HepG2 (cell line): ENCODE data around the gene RPS6KB2. TPM values are rescaled to one million over a fixed set of nuclear protein-coding genes. Genes with fewer than 3 reads are reported as not detected.
A peak's percentile ranks its signal among the peaks of the same experiment; 100 is the strongest.

Experiments
- AGO2 ChIP-seq: fragments of 200-400 bp; formaldehyde crosslinking; optimal IDR thresholded peaks from 2 replicates; pipeline ENCODE3; 2017; ENCODE audit warnings: mild to moderate bottlenecking, low read depth, low read length, moderate library complexity
- CREBL2 ChIP-seq: sonication (generic); formaldehyde crosslinking; IDR thresholded peaks from 2 replicates; pipeline ENCODE4 v1.8.1; 2023; ENCODE audit warnings: missing genetic modification reagents, mild to moderate bottlenecking, borderline replicate concordance
- E2F2 ChIP-seq: sonication (generic); formaldehyde crosslinking; IDR thresholded peaks from 2 replicates; pipeline ENCODE4 v1.4.0; 2020; ENCODE audit warnings: missing genetic modification reagents, borderline replicate concordance
- HMGA1 ChIP-seq: sonication (generic); formaldehyde crosslinking; conservative IDR thresholded peaks from 2 replicates; pipeline ENCODE4 v1.4.0; 2020; ENCODE audit warnings: missing genetic modification reagents
- SMARCE1 ChIP-seq: fragments of 450-650 bp; IDR thresholded peaks from 2 replicates; pipeline ENCODE4 v1.6.1; 2017; ENCODE audit warnings: borderline replicate concordance
- SOX13 ChIP-seq, 3 experiments: fragments of 450-650 bp in 1 of 3; sonication (generic) in 1 of 3; formaldehyde crosslinking in 1 of 3; IDR thresholded peaks in 2 of 3; conservative IDR thresholded peaks in 1 of 3; 2 replicates each; pipeline versions ENCODE4 v1.5.0 to v1.6.1; 2016 to 2020; ENCODE audit warnings: antibody characterized with exemption in 1 of 3, mild to moderate bottlenecking in 1 of 3, missing compliant biosample characterization in 1 of 3, missing genetic modification reagents in 1 of 3, moderate library complexity in 1 of 3
- SRSF1 ChIP-seq: fragments of 200-400 bp; formaldehyde crosslinking; optimal IDR thresholded peaks from 2 replicates; pipeline ENCODE3; 2017; ENCODE audit warnings: mild to moderate bottlenecking, low read depth, low read length, moderate library complexity
- STAT6 ChIP-seq: sonication (generic); formaldehyde crosslinking; IDR thresholded peaks from 2 replicates; pipeline ENCODE4 v1.4.0; 2020; ENCODE audit warnings: missing genetic modification reagents, mild to moderate bottlenecking, borderline replicate concordance
- YEATS4 ChIP-seq: sonication (generic); formaldehyde crosslinking; IDR thresholded peaks from 2 replicates; pipeline ENCODE4 v1.4.0; 2020; ENCODE audit warnings: missing genetic modification reagents, borderline replicate concordance
- ZBTB25 ChIP-seq: IDR thresholded peaks from 2 replicates; pipeline ENCODE4 v1.6.1; 2018; ENCODE audit warnings: missing genetic modification reagents
- ZNF326 ChIP-seq: sonication (generic); formaldehyde crosslinking; IDR thresholded peaks from 2 replicates; pipeline ENCODE4 v1.4.0; 2020; ENCODE audit warnings: missing genetic modification reagents, borderline replicate concordance
- polyA plus RNA-seq, 8 experiments: library from polyadenylated mRNA; depleted of rRNA in 3 of 8; stranded (reverse) in 7 of 8; unstranded in 1 of 8; fragments of >200 nt; fragmentation: Illumina TruSeq in 4 of 8; extraction: Trizol in 4 of 8; gene quantifications; 2 replicates each; pipeline versions ENCODE4 v1.2.1 to v1.2.3, GENCODE V29; 2011 to 2016; ENCODE audit warnings: low read depth in 4 of 8, missing spikeins in 1 of 8, mixed read lengths in 1 of 8; ENCODE audit not compliant: insufficient read depth in 1 of 8
- total RNA-seq, 5 experiments: library from RNA; depleted of rRNA; stranded (reverse); fragments of >200 nt; fragmentation: Illumina TruSeq; extraction: Trizol; gene quantifications; 2 replicates each; pipeline ENCODE4 v1.2.3, GENCODE V29; 2016; ENCODE audit warnings: low read depth in 1 of 5
- TF ChIP-seq, protein P1 (sequence below): sonication (generic); formaldehyde crosslinking; IDR thresholded peaks from 2 replicates; pipeline ENCODE4 v1.4.0; 2020; ENCODE audit warnings: low read depth, mild to moderate bottlenecking, missing genetic modification reagents
- TF ChIP-seq, protein P2 (sequence below): sonication (generic); formaldehyde crosslinking; IDR thresholded peaks from 2 replicates; pipeline ENCODE4 v1.5.1; 2020; ENCODE audit warnings: missing genetic modification reagents, mild to moderate bottlenecking, borderline replicate concordance

Gene RPS6KB2
- total and polyA plus RNA-seq, 2 of the 13 experiments (the other 11 are each of a cell fraction or from before 2014, with no cell fraction given), result 52.9 to 54.8 TPM

GRCh38 chr11:67391304-67392182, 36.8 kb upstream of the RPS6KB2 start, which contains the start of gene RAD9A (continued):
- TF ChIP-seq SRSF1, result no peak
- no peak for TF ChIP-seq ZNF326 (CRISPR knock-in tag)
- TF ChIP-seq SOX13 (IDR thresholded peaks at IDR 0.05), result no peak
- peak in 1 of 2 experiments; percentile 63; a peak in 2 of 4 replicates for TF ChIP-seq SOX13 (CRISPR knock-in tag; conservative IDR thresholded peaks at IDR 0.05 in 1 of 2, IDR thresholded peaks at IDR 0.05 in 1 of 2)
- TF ChIP-seq CREBL2 (CRISPR knock-in tag), result peak; percentile 96; the same call in 1 of the 2 replicates
- TF ChIP-seq ZBTB25 (CRISPR knock-in tag), result no peak; the same call in 1 of the 2 replicates
- TF ChIP-seq, protein P1, sequence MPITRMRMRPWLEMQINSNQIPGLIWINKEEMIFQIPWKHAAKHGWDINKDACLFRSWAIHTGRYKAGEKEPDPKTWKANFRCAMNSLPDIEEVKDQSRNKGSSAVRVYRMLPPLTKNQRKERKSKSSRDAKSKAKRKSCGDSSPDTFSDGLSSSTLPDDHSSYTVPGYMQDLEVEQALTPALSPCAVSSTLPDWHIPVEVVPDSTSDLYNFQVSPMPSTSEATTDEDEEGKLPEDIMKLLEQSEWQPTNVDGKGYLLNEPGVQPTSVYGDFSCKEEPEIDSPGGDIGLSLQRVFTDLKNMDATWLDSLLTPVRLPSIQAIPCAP (CRISPR knock-in tag), result no peak
- no peak for TF ChIP-seq SMARCE1
- TF ChIP-seq HMGA1 (CRISPR knock-in tag), result no peak
- TF ChIP-seq YEATS4 (CRISPR knock-in tag), result peak; percentile 87; the same call in 1 of the 2 replicates
- TF ChIP-seq, protein P2, sequence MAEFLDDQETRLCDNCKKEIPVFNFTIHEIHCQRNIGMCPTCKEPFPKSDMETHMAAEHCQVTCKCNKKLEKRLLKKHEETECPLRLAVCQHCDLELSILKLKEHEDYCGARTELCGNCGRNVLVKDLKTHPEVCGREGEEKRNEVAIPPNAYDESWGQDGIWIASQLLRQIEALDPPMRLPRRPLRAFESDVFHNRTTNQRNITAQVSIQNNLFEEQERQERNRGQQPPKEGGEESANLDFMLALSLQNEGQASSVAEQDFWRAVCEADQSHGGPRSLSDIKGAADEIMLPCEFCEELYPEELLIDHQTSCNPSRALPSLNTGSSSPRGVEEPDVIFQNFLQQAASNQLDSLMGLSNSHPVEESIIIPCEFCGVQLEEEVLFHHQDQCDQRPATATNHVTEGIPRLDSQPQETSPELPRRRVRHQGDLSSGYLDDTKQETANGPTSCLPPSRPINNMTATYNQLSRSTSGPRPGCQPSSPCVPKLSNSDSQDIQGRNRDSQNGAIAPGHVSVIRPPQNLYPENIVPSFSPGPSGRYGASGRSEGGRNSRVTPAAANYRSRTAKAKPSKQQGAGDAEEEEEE (CRISPR knock-in tag), result no peak
- TF ChIP-seq AGO2, result no peak
- peak; percentile 71; the same call in 1 of the 2 replicates for TF ChIP-seq E2F2
- TF ChIP-seq STAT6 (CRISPR knock-in tag), result no peak
